Stimulated activated CD4-positive, alpha-beta T cell treated with anti-CD3 and anti-CD28 coated beads, Interleukin-4, amount 100 ng/mL, for 48 hours (primary cell): ENCODE measurements around the gene ADAM12.

Experiments used
- DNase-seq, 2 donors: peaks; one replicate each; pipeline ENCODE4 v3.0.0-alpha.2; 2020; ENCODE audit warnings: low read depth in 2 of 2

ADAM12 gene

GRCh38 chr10:126314863-126315493, 73.3 kb downstream of the ADAM12 start:
- no peak for DNase-seq

- DNase-seq: no peak
Measured at GRCh38 chr10:126312167-126312566, 76.1 kb downstream of the ADAM12 start.

DNA sequence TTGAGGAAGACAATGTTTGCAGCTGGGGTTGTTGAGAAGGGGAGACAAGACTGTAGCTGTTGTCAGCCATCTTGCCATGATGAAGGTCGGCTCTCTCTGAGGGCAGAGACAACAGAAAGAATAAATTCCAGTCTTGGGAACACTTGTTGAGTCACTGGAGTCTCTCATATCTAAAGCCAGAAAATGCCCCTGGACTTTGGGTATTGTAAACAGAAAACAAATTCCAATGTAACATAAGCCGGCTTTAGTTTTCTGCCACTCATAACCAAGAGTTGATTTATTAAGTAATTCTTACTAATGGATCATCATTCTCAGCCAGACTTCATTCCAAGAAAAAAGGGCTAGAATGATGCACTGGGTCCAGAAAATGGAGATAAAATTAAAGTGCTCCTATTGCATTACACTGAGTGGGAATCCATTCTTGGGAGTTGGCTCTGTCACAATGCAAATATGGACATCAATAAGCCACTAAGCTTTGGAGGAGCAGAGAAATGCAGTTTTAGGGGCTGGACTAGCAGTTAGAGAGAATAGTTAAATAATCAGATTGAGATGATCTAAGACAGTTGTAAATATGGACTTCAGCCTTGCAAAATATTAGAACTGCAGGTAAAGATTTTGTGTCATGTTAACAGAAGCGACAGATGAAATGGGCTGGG, 78.9 kb downstream of the ADAM12 start:
- no peak for DNase-seq

GRCh38 chr10:126302826-126303665, 85.2 kb downstream of the ADAM12 start:
- DNase-seq: no peak

GRCh38 chr10:126302476-126302756, 85.9 kb downstream of the ADAM12 start:
- DNase-seq: no peak

- no peak for DNase-seq
Measured at GRCh38 chr10:126301701-126302475, 86.4 kb downstream of the ADAM12 start.

DNA sequence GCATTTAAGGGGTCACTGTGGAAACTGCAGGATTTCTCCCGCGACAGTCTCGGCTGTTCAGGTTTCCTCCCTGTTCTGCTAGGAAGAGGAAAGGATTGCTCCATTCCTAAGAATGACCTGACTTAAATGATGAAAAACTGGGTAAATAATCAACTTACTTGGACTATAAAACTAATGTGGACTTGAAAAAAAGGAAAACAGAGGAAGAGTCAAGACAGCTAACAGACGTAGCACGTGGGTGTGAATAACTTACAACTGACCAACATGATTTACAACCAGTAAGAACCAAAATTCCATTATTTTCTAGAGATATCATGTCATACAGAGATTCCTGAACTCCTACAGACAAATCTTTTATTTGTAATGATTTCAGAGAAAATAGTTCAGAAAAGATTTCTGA, 93.8 kb downstream of the ADAM12 start:
- DNase-seq: no peak

GRCh38 chr10:126290232-126290631, 98.0 kb downstream of the ADAM12 start:
- no peak for DNase-seq

GRCh38 chr10:126288547-126289493, 99.5 kb downstream of the ADAM12 start:
- DNase-seq: no peak

DNA sequence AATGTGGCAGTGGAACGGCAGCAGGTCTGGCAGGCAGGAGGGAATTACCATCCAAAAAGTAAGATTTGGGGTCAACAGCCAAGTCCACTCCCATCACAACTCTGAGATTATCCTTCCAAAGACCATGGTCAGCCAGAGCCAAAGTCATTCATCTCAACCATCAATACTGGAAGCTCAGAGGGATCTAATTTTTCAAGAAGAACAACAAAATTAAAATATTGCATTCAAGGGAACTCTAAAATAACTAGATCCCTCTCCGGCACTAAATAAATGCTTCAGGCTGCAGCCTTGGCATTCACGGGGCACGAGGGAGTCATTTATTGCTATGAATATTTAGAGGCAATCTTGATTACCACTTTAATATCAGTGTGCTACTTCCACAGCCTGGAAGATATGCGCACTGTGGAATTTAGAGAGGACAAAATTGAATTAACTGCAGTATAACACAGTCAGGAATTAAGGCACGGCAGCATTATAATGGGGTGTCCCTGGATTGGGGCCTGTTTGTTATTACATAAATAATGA, 102.0 kb downstream of the ADAM12 start:
- DNase-seq: no peak

DNA sequence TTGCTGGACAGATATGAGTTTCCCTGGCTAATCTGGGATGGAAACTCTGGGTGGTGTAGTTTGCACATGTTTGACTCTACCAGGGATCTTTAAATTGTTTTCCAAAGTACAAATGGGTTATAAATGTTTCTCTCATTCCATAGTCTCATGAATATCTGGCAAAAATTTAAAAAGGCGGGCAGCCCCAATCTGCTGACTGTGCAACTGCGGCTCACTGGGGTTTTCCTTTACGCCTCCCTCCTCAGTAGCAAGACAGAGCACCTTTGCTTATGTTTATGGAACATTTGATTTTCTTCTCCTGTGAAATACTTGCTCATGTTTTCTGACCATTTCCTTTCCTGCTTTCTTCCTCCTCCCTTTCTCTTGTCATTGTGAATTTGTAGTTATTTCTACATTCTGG, 105.0 kb downstream of the ADAM12 start:
- no peak for DNase-seq

- DNase-seq: no peak
Measured at GRCh38 chr10:126278851-126279250, 109.4 kb downstream of the ADAM12 start.

DNA sequence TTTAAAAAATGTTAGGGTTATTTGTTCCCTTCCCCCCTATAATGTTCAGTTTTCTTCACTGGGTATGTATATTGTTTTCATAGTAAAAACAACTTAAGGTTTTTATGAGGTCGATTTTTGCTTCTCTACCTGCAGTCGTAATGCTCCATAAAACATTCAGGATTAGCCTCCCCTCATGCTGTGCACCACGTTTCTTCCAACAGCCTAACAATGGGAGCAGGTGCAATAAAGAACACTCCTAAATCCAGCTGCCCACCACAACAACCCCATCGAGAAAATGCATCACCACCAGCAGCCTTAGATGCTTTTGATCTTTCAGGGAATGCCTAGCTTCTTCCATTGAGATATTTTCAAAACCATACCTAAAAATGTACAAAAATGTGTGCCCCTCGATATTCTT, 111.1 kb downstream of the ADAM12 start:
- no peak for DNase-seq

GRCh38 chr10:126272526-126272925, 115.8 kb downstream of the ADAM12 start:
- no peak for DNase-seq

DNA sequence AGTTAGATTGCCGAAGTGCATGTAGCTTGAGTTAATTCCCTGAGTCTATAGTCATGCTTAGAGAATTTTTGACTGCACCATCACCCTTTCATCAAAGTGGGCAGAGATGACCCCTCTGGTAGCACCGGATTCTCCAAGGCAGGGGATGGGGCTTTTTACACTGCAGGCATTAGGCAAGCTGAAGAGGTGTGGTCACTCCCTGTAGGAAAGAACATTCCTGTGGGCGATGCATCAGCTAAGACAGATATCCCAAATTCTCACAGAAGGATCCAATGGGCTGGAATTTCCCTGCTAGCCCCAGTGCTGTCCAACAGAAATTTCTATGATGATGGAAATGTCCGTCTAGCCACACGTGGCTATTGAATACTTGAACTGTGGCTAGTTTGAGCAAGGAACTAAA, 118.2 kb downstream of the ADAM12 start:
- no peak for DNase-seq

GRCh38 chr10:126268013-126268920, 120.0 kb downstream of the ADAM12 start:
- no peak for DNase-seq

DNA sequence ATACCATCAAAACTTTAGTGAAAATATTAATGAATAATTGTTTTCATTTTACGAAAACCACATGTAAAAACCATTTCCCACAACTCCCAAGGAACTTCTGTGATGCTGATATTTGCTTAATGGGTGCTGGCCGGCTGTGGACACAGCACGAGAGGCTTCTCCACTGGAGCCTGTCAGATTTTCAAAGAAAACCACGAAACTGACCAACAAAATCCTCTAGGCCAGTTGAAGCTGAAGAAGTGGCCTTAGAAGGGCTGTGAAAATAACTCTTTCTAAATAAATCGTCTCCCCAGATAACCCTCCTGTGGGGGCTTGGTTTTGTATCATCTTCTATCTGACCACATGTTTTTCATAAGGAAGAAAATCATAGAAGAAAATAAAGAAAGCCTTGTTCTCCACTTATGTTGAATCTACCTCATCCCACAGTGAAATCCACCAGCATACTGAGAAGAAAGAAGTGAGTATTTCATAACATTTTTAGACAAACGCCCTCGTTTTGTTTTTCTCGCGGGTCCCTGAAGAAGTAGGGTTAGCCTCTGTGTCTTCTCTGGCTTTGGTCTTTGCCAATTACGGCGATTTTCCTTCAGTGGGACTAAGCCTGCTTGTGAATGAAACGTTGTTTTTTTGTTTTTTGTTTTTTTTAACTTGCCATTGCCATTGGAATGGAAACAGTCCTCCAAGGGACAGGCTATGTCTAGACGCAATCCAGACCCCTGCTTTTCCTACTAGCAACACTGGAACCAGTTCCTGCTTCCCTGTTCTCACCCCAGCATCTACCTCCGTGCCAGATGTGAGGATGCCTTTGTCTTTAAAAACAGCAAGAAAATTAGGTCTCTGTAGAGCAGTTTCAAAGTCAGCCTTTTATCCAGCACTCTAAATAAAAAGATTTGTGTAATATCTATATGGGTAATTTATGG, 123.9 kb downstream of the ADAM12 start:
- DNase-seq: no peak

GRCh38 chr10:126263006-126263676, 125.1 kb downstream of the ADAM12 start:
- DNase-seq: no peak
